HFF-Myc (cell line): ENCODE data around the gene CLSTN1.

Experiments
- DNase-seq: peaks from one replicate; pipeline ENCODE4 v3.0.0-alpha.2; 2011; ENCODE audit warnings: low read depth; ENCODE audit errors: extremely low read depth
- H3K4me3 ChIP-seq: replicated peaks from 2 replicates; pipeline ENCODE4 v1.5.1; 2011; ENCODE audit warnings: low read depth, mild to moderate bottlenecking, control low read depth, low read length
- CTCF ChIP-seq: IDR thresholded peaks from 2 replicates; pipeline ENCODE4 v1.5.1; 2012; ENCODE audit warnings: mild to moderate bottlenecking, low read depth, low read length, control low read depth; ENCODE audit errors: missing control alignments

Gene CLSTN1

GRCh38 chr1:9728451-9729295 lies 95.1 kb downstream of the CLSTN1 start:
- no peak for TF ChIP-seq CTCF
- no peak for DNase-seq
- no peak overlapping the region for H3K4me3 ChIP-seq

DNA sequence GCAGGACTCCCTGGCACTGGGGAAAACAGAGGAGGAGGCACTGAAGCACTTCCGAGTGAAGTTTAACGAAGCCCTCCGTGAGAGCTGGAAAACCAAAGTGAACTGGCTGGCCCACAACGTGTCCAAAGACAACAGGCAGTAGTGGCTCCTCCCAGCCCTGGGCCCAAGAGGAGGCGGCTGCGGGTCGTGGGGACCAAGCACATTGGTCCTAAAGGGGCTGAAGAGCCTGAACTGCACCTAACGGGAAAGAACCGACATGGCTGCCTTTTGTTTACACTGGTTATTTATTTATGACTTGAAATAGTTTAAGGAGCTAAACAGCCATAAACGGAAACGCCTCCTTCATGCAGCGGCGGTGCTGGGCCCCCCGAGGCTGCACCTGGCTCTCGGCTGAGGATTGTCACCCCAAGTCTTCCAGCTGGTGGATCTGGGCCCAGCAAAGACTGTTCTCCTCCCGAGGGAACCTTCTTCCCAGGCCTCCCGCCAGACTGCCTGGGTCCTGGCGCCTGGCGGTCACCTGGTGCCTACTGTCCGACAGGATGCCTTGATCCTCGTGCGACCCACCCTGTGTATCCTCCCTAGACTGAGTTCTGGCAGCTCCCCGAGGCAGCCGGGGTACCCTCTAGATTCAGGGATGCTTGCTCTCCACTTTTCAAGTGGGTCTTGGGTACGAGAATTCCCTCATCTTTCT lies 96.7 kb downstream of the CLSTN1 start:
- no peak overlapping the region for H3K4me3 ChIP-seq
- DNase-seq: no peak
- no peak for TF ChIP-seq CTCF

GRCh38 chr1:9726406-9726805 lies 97.4 kb downstream of the CLSTN1 start:
- TF ChIP-seq CTCF: no peak
- no peak overlapping the region for H3K4me3 ChIP-seq
- no peak for DNase-seq

DNA sequence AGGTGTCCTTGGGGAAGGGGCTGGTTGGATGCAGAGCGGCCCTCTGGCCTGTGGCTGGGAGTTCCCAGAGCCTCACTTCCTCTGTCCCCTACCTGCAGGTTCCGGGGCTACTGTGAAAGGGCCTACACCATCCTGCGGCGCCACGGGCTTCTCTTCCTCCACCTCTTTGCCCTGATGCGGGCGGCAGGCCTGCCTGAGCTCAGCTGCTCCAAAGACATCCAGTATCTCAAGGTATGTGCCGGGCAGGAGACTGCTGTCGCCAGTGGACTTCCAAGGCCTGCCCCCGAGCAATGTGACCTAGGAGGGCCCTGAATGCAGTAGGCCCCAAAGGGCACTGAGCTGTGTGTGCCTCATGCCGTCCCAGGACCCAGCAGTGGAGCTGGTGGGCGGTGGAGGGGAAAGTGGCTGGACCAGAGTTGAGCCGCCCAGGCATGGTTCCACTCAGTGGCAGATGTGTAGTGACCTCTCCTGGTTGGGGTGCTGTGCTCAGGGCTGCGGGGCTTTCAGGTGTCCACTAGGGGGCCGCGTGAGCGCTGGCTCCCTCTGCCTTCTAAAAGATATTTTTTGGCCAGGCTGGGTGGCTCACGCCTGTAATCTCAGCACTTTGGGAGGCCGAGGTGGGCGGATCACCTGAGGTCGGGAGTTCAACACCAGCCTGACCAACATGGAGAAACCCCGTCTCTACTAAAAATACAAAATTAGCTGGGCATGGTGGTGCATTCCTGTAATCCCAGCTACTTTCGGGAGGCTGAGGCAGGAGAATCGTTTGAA lies 98.9 kb downstream of the CLSTN1 start:
- H3K4me3 ChIP-seq: no peak overlapping the region
- DNase-seq: no peak
- TF ChIP-seq CTCF: peak; percentile 85

GRCh38 chr1:9723926-9724325 lies 99.8 kb downstream of the CLSTN1 start:
- no peak for TF ChIP-seq CTCF
- H3K4me3 ChIP-seq: no peak overlapping the region
- no peak for DNase-seq

- DNase-seq: no peak
- no peak for TF ChIP-seq CTCF
- H3K4me3 ChIP-seq: no peak overlapping the region
Observed at GRCh38 chr1:9723068-9723805, 100.5 kb downstream of the CLSTN1 start.
